Measurements from ENCODE around the gene CORO7.

- TF ChIP-seq CTCF (conservative IDR thresholded peaks at IDR 0.05 in 1 of 2, IDR thresholded peaks at IDR 0.05 in 1 of 2; ENCODE audit: extremely low read depth in 1 of 2, insufficient read depth in 1 of 2, low read depth in 1 of 2, low read length in 2 of 2) (no peak), EZH2 (IDR thresholded peaks at IDR 0.05; ENCODE audit: borderline replicate concordance, low read length) (no peak)
These were observed 95.7 kb downstream of the CORO7 start for GRCh38 chr16:4320571-4321137.
